HCT116 (cell line): ENCODE measurements around the gene ALDH5A1. TPM values are rescaled to one million over a fixed set of nuclear protein-coding genes. Genes with fewer than 3 reads are reported as not detected.

Experiments
- ATAC-seq: fragments of 200-7000 bp; cut with Tn5 transposase; 2 replicates; pipeline ENCODE4 v1.9.1; 2020; ENCODE audit warnings: mild to moderate bottlenecking, moderate library complexity
- BruUV-seq: library from RNA; stranded (reverse); fragments of 400-500 nt; replicated peaks from 2 replicates; lab custom pipeline; 2021; lab: Mats Ljungman, UMichigan
- CTCF ChIA-PET: fragments of 300-600 bp; sonication (Branson Sonifier 250); formaldehyde crosslinking; loops from one replicate; lab custom pipeline; 2021; ENCODE audit warnings: antibody characterized with exemption; lab: Charles Lee
- POLR2A ChIA-PET: fragments of 300-600, 350-600 bp; sonication (Branson Sonifier 250); formaldehyde crosslinking; loops from one replicate; lab custom pipeline; 2021; ENCODE audit warnings: antibody characterized with exemption; lab: Charles Lee
- RAD21 ChIA-PET, 2 experiments: fragments of 300-600 bp; sonication (Branson Sonifier 250); formaldehyde crosslinking; loops; one replicate each; lab custom pipeline; 2023; ENCODE audit warnings: low total read pairs in 2 of 2; ENCODE audit not compliant: uncharacterized antibody in 2 of 2, unreplicated experiment in 2 of 2, low non-redundant PET in 1 of 2; lab: Charles Lee
- DNase-seq: peaks from one replicate; pipeline ENCODE4 v3.0.0-alpha.2; 2010; ENCODE audit warnings: low read depth, low spot score
- H2AFZ ChIP-seq: fragments of 200-600 bp; shearing (Covaris generic), sonication (generic); 2 replicates; pipeline ENCODE4 v1.6.1; 2017; ENCODE audit warnings: low read depth, mixed run types, mixed read lengths, antibody characterized with exemption, low read length; ENCODE audit not compliant: poor library complexity, severe bottlenecking
- H3K27ac ChIP-seq: 2 replicates; pipeline ENCODE4 v1.5.1; 2012; ENCODE audit warnings: low read depth, low read length
- H3K27me3 ChIP-seq: fragments of 200-600 bp; sonication (generic); 2 replicates; pipeline ENCODE4 v1.6.1; 2016; ENCODE audit warnings: mixed run types, low read length, mixed read lengths; ENCODE audit not compliant: insufficient read depth
- H3K36me3 ChIP-seq, 2 experiments: fragments of 200-500 bp in 1 of 2; fragments of 200-600 bp in 1 of 2; sonication (Bioruptor generic) in 1 of 2; sonication (generic) in 1 of 2; 2 replicates each; pipeline versions ENCODE4 v1.5.1 to v1.6.1; 2014 to 2016; ENCODE audit warnings: low read length in 2 of 2, inconsistent platforms in 1 of 2, mixed read lengths in 1 of 2, mixed run types in 1 of 2; ENCODE audit not compliant: insufficient read depth in 2 of 2, control insufficient read depth in 1 of 2
- H3K4me1 ChIP-seq, 2 experiments: fragments of 200-600 bp in 1 of 2; sonication (generic) in 1 of 2; 2 replicates each; pipeline versions ENCODE4 v1.5.1 to v1.6.1; 2012 to 2017; ENCODE audit warnings: low read length in 2 of 2, inconsistent platforms in 1 of 2, mild to moderate bottlenecking in 1 of 2, mixed read lengths in 1 of 2, mixed run types in 1 of 2, moderate library complexity in 1 of 2; ENCODE audit not compliant: insufficient read depth in 2 of 2, control insufficient read depth in 1 of 2
- H3K4me2 ChIP-seq: fragments of 200-600 bp; sonication (generic); 2 replicates; pipeline ENCODE4 v1.6.1; 2017; ENCODE audit warnings: mixed run types, low read length, mixed read lengths
- H3K4me3 ChIP-seq, 2 experiments: fragments of 200-600 bp in 1 of 2; sonication (generic) in 1 of 2; replicated peaks in 1 of 2; 2 replicates each; pipeline ENCODE4 v1.5.1; 2011 to 2016; ENCODE audit warnings: low read length in 2 of 2, control low read depth in 1 of 2, low read depth in 1 of 2, mild to moderate bottlenecking in 1 of 2, mixed read lengths in 1 of 2, mixed run types in 1 of 2
- H3K79me2 ChIP-seq: fragments of 200-600 bp; sonication (generic); 2 replicates; pipeline ENCODE4 v1.6.1; 2017; ENCODE audit warnings: mild to moderate bottlenecking, mixed run types, low read length, moderate library complexity, mixed read lengths; ENCODE audit not compliant: insufficient read depth
- H3K9ac ChIP-seq: fragments of 200-600 bp; sonication (generic); 2 replicates; pipeline ENCODE4 v1.6.1; 2016; ENCODE audit warnings: low read length, mixed read lengths
- H3K9me2 ChIP-seq: fragments of 200-600 bp; sonication (generic), shearing (Covaris generic); 2 replicates; pipeline ENCODE4 v1.6.1; 2017; ENCODE audit warnings: mixed run types, mild to moderate bottlenecking, moderate library complexity; ENCODE audit not compliant: insufficient read depth
- H3K9me3 ChIP-seq, 2 experiments: fragments of 200-500 bp in 1 of 2; fragments of 200-600 bp in 1 of 2; sonication (Bioruptor generic) in 1 of 2; sonication (generic) in 1 of 2; 2 replicates each; pipeline ENCODE4 v1.6.1; 2014 to 2017; ENCODE audit warnings: low read length in 2 of 2, mixed read lengths in 2 of 2, inconsistent platforms in 1 of 2, low read depth in 1 of 2, mild to moderate bottlenecking in 1 of 2, mixed run types in 1 of 2, moderate library complexity in 1 of 2; ENCODE audit not compliant: control insufficient read depth in 1 of 2, insufficient read depth in 1 of 2
- H4K20me1 ChIP-seq: fragments of 200-600 bp; sonication (generic), shearing (Covaris generic); 2 replicates; pipeline ENCODE4 v1.6.1; 2017; ENCODE audit warnings: mixed run types, mild to moderate bottlenecking, moderate library complexity; ENCODE audit not compliant: insufficient read depth
- ATF3 ChIP-seq: IDR thresholded peaks from 2 replicates; pipeline ENCODE4 v1.6.1; 2012
- CTCF ChIP-seq, 3 experiments: fragments of 200-600 bp in 1 of 3; sonication (generic) in 1 of 3; IDR thresholded peaks in 2 of 3; conservative IDR thresholded peaks in 1 of 3; 2 replicates each; pipeline ENCODE4 v1.5.1; 2012 to 2017; ENCODE audit warnings: low read depth in 2 of 3, low read length in 2 of 3, antibody characterized with exemption in 1 of 3, borderline replicate concordance in 1 of 3, control low read depth in 1 of 3, mild to moderate bottlenecking in 1 of 3, mixed read lengths in 1 of 3, mixed run types in 1 of 3, moderate library complexity in 1 of 3; ENCODE audit not compliant: insufficient read depth in 1 of 3
- JUND ChIP-seq: IDR thresholded peaks from 2 replicates; pipeline ENCODE4 v1.6.1; 2012
- RAD21 ChIP-seq: IDR thresholded peaks from 2 replicates; pipeline ENCODE4 v1.6.1; 2012; ENCODE audit warnings: low read depth, mild to moderate bottlenecking
- SIN3A ChIP-seq: IDR thresholded peaks from 2 replicates; pipeline ENCODE4 v1.6.1; 2012; ENCODE audit warnings: low read depth
- TCF7L2 ChIP-seq: IDR thresholded peaks from 2 replicates; pipeline ENCODE4 v1.7.0; 2011; ENCODE audit warnings: borderline replicate concordance, inconsistent platforms; ENCODE audit not compliant: insufficient read depth, insufficient read length; ENCODE audit errors: extremely low read depth
- YY1 ChIP-seq: IDR thresholded peaks from 2 replicates; pipeline ENCODE4 v1.6.1; 2011; ENCODE audit warnings: low read length, low read depth, moderate library complexity, mild to moderate bottlenecking; ENCODE audit not compliant: insufficient replicate concordance; ENCODE audit errors: extremely low read depth
- ZNF274 ChIP-seq: fragments of 200-500 bp; sonication (Bioruptor generic); IDR thresholded peaks from 2 replicates; pipeline ENCODE4 v1.6.1; 2014; ENCODE audit warnings: mild to moderate bottlenecking, low read depth, low read length, inconsistent platforms
- intact Hi-C: fragments of 100-400 bp; cut with micrococcal nuclease; formaldehyde crosslinking; loops from 2 replicates; pipeline ENCODE4 v1.10.0; 2022
- total RNA-seq: library from RNA; stranded (reverse); gene quantifications from one replicate; pipeline ENCODE4 v1.2.1, GENCODE V29; 2021; ENCODE audit not compliant: unreplicated experiment

ALDH5A1 gene
- total RNA-seq, 1 experiment from 2014 or later, result 10.0 TPM

GRCh38 chr6:24569811-24570210 lies 75.0 kb downstream of the ALDH5A1 start:
- RAD21 ChIA-PET, result no interaction called here
- intact Hi-C loops, result no loop called here
- DNase-seq (no peak), ATAC-seq (no peak)
- Histone ChIP-seq H2AFZ (no peak overlapping the region), H3K27me3 (no peaks in the 10 kb centered on the region), H3K4me2 (no peak overlapping the region), H3K9ac (no peak overlapping the region), H3K36me3 (no peaks in the 10 kb centered on the region), H3K9me3 (no peaks in the 10 kb centered on the region), H3K4me1 (no peaks in the 10 kb centered on the region), H3K27ac (no peak overlapping the region), H3K79me2 (no peaks in the 10 kb centered on the region), H4K20me1 (no peaks in the 10 kb centered on the region), H3K9me2 (no peaks in the 10 kb centered on the region), H3K4me3 (no peak overlapping the region)
- CTCF ChIA-PET, result interaction anchor here (2.6 kb wide), 1 partner anchor 12 kb away, joined by 10 read pairs; no protein-coding TSS in a partner anchor
- TF ChIP-seq ATF3, result no peak
- no peak for TF ChIP-seq TCF7L2
- no peak for TF ChIP-seq CTCF (IDR thresholded peaks at IDR 0.05 in 2 of 3, conservative IDR thresholded peaks at IDR 0.05 in 1 of 3; ENCODE audit: borderline replicate concordance in 1 of 3, insufficient read depth in 1 of 3, low read depth in 2 of 3, low read length in 2 of 3)
- no peak for TF ChIP-seq RAD21
- no peak for TF ChIP-seq SIN3A
- TF ChIP-seq ZNF274, result no peak
- no peak for TF ChIP-seq JUND
- TF ChIP-seq YY1, result no peak
- POLR2A ChIA-PET, result interaction anchor here (0.6 kb wide), 1 partner anchor 516 kb away, joined by 3 read pairs; no protein-coding TSS in a partner anchor
- BruUV-seq, result no TSS peak
